GM21515 (cell line): ENCODE results near the gene FCHO1.

Experiments
- ATAC-seq: cut with Tn5 transposase; IDR thresholded peaks from one replicate; pipeline ENCODE4 v1.9.1; 2021; ENCODE audit not compliant: unreplicated experiment

FCHO1 gene, protein sequence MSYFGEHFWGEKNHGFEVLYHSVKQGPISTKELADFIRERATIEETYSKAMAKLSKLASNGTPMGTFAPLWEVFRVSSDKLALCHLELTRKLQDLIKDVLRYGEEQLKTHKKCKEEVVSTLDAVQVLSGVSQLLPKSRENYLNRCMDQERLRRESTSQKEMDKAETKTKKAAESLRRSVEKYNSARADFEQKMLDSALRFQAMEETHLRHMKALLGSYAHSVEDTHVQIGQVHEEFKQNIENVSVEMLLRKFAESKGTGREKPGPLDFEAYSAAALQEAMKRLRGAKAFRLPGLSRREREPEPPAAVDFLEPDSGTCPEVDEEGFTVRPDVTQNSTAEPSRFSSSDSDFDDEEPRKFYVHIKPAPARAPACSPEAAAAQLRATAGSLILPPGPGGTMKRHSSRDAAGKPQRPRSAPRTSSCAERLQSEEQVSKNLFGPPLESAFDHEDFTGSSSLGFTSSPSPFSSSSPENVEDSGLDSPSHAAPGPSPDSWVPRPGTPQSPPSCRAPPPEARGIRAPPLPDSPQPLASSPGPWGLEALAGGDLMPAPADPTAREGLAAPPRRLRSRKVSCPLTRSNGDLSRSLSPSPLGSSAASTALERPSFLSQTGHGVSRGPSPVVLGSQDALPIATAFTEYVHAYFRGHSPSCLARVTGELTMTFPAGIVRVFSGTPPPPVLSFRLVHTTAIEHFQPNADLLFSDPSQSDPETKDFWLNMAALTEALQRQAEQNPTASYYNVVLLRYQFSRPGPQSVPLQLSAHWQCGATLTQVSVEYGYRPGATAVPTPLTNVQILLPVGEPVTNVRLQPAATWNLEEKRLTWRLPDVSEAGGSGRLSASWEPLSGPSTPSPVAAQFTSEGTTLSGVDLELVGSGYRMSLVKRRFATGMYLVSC

GRCh38 chr19:17751103-17751911 is at the start of gene FCHO1:
FCHO1 (plus strand) TSS chr19:17751477; CDS start chr19:17755165, 3,688 bp downstream.
- peak; percentile 30 for ATAC-seq

GRCh38 chr19:17703824-17704463 is 47.3 kb upstream of the FCHO1 start:
- no peak for ATAC-seq

DNA sequence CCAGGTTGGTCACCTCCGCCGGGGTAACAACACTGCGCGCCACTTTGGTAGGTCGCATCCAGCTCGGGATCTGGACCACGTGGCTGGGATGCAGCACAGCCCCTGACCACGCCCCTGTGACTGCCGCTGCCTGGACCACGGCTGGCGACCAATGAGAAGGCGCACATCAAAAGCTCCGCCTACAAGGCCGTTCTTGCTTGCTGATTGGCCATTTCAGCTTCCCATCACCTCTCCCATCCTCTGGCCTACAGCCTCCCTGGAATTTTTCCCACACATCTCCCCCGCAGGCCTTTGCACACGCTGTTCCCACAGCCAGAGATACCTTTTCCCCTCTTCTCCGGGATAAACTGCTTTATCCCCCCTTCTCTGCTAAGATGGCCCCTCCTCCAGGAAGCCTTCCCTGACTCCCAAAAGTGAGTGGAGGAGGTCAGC is 44.5 kb upstream of the FCHO1 start:
- ATAC-seq, result no peak

DNA sequence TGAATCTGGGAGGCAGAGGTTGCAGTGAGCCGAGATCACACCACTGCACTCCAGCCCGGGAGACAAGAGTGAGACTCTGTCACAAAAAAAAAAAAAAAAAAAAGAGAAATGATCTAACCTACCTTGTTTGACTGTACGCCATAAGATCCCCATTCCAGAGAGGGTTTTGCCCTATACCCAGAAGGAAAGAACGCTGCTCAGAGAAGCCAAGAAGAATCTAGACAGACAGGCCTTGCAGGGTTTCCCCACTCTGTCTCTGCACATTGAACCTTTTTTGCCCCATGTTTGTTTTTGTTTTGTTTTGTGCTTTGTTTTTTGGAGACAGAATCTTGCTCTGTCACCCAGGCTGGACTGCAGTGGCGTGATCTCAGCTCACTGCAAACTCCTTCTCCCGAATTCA is 39.4 kb upstream of the FCHO1 start:
- ATAC-seq, result no peak

DNA sequence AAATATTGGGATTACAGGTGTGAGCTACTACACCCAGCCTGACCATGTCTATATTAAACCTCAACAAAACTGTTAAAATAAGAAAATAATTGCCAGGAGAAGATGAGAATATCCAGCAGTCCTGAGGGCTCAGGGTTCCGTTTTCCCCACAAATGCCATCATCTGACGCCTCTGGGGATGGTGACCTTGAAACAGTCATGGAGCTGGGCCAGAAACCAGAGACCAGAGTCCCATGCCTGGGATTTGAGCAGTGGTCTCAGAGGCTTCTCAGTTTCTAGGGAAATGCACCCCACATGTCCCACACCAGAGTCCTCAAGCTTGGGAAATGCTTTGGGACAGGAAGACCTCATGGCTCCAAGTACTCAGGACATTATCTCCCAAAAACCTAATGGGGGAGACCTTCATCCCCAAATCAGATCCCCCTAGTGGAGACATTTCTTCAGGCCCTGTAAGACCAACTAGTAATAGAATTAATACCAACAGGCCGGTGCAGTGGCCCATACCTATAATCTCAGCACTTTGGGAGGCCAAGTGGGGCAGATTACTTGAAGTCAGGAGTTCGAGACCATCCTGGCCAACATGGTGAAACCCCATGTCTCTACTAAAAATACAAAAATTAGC is 34.9 kb upstream of the FCHO1 start:
- ATAC-seq, result no peak

GRCh38 chr19:17718550-17718946 is 32.7 kb upstream of the FCHO1 start:
- ATAC-seq, result no peak

- ATAC-seq, result peak; percentile 80
These were observed 32.1 kb upstream of the FCHO1 start, which contains the start of gene MAP1S for GRCh38 chr19:17718947-17719711. MAP1S (plus strand) TSS chr19:17719480; CDS start chr19:17719503, 23 bp downstream.

DNA sequence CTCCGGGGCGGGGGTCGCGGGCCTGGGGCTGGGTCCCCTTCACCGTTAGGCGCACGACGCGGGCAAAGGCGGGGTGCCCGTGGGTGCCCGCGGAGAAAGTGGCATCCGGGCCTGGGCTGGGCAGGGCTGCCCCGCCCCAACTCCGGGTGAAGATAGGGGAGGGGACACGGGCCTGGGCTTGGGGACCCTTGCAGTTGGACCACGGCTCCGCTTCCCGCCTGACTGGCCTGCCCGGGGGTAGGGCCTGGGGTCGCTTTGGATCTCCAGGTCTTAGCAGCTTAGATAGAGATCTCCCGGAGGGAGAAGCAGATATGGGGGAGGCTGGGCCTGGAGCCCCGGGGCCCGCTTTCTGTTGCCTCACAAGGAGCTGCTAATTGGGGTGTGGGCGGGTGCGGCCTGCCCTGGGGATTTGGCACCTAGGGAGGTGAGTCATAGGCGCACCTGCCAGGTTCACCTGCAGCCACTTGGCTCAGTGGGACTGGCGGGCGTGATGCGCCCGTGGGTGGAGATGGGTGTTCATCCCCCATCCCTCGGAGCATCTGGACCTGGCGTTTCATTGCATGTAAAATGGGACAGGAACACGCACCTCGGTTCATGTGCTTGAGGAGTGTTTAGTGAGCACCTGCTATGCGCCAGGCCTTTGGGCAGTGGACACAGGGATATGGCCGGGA is 31.4 kb upstream of the FCHO1 start:
- ATAC-seq, result peak; percentile 26

GRCh38 chr19:17720440-17720839 is 30.8 kb upstream of the FCHO1 start:
- ATAC-seq, result no peak

GRCh38 chr19:17721111-17721628 is 30.1 kb upstream of the FCHO1 start:
- ATAC-seq, result no peak

GRCh38 chr19:17721821-17722220 is 29.5 kb upstream of the FCHO1 start:
- ATAC-seq, result no peak

DNA sequence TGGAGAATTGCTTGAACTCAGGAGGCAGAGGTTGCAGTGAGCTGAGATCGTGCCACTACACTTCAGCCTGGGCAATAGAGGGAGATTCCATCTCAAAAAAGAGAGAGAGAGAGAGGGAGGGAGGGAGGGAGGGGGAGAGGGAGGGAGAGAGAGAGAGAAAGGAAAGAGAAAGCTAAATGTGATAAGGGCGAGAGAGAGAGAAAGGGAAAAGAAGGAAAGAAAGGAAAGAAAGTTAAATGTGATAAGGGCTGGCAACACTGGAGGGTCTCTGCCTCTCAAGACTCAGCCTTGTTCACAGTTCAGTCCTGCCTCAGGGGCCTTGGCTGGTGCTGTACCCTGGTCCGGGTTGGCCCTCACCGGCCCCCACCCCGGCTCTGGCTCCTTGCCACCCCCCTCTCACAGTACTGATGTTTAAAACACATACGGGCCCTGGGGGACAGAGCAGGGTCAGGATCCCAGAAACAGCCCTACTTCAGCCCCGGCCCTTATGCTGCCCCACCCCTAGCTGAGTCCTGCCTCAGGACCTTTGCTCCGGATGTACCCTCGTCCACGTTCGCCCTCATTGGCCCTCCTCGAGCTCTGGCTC is 28.5 kb upstream of the FCHO1 start:
- no peak for ATAC-seq

DNA sequence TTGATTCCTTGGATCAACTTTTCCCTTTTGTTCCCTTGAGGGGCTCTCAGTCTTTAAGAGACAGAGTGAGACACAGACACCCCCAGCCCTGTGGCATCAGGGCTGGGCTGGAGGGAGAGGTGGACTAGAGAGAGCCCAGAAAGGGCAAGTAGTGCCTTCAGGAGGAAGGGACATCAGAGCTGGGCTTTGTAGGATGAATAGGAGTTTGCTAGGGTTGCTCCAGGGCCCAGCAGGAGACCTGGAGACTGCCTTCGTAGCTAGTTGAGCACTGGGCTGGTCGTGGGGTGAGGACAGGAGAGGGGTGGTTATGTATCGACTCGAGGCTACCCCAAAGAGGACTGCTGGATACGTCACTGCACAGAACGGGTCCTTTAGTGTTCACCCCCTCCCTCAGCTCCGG is 26.6 kb upstream of the FCHO1 start:
- ATAC-seq, result no peak

DNA sequence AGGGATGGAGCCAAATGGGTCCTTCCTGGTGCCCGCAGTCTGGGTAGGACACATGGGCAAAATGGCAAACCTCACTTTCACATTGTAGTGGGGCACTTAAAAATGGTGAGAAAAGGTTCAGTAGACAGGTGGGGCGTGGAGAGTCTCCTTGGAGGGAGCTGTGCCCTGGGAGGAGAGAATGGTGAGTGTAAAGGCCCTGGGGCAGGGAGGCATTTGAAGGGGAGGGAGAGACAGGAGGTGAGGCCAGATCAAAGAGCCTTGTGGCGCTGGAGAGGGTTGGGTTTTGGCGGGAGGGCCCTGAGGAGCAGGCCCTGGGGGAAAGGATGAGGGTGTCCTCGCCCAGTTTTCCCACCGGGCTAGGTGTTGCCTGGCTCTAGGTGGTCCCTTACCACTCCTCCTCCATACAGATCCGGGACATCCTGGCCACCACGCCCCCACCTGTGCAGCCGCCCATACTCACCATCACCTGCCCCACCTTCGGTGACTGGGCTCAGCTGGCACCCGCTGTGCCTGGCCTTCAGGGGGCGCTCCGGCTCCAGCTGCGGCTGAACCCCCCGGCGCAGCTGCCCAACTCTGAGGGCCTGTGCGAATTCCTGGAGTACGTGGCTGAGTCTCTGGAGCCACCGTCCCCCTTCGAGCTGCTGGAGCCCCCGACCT is 25.7 kb upstream of the FCHO1 start:
- ATAC-seq, result no peak

DNA sequence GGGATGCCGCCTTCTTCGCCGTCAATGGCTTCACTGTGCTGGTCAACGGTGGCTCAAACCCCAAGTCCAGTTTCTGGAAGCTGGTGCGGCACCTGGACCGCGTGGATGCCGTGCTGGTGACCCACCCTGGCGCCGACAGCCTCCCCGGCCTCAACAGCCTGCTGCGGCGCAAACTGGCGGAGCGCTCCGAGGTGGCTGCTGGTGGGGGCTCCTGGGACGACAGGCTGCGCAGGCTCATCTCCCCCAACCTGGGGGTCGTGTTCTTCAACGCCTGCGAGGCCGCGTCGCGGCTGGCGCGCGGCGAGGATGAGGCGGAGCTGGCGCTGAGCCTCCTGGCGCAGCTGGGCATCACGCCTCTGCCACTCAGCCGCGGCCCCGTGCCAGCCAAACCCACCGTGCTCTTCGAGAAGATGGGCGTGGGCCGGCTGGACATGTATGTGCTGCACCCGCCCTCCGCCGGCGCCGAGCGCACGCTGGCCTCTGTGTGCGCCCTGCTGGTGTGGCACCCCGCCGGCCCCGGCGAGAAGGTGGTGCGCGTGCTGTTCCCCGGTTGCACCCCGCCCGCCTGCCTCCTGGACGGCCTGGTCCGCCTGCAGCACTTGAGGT is 25.0 kb upstream of the FCHO1 start:
- no peak for ATAC-seq

DNA sequence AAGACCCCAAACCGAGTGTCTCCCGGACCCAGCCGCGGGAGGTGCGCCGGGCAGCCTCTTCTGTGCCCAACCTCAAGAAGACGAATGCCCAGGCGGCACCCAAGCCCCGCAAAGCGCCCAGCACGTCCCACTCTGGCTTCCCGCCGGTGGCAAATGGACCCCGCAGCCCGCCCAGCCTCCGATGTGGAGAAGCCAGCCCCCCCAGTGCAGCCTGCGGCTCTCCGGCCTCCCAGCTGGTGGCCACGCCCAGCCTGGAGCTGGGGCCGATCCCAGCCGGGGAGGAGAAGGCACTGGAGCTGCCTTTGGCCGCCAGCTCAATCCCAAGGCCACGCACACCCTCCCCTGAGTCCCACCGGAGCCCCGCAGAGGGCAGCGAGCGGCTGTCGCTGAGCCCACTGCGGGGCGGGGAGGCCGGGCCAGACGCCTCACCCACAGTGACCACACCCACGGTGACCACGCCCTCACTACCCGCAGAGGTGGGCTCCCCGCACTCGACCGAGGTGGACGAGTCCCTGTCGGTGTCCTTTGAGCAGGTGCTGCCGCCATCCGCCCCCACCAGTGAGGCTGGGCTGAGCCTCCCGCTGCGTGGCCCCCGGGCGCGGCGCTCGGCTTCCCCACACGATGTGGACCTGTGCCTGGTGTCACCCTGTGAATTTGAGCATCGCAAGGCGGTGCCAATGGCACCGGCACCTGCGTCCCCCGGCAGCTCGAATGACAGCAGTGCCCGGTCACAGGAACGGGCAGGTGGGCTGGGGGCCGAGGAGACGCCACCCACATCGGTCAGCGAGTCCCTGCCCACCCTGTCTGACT is 24.1 kb upstream of the FCHO1 start:
- ATAC-seq, result no peak
